GM12875 (cell line): Measurements from ENCODE around the gene FABP1.

Experiments used
- H3K4me3 ChIP-seq: one replicate; pipeline ENCODE4 v1.5.1; 2011; ENCODE audit warnings: low read depth, low read length, control low read depth
- TF ChIP-seq, protein P1 (sequence below): IDR thresholded peaks from 2 replicates; pipeline ENCODE4 v1.5.1; 2011; ENCODE audit warnings: low read depth, mild to moderate bottlenecking, control low read depth, inconsistent platforms, low read length, moderate library complexity, borderline replicate concordance; ENCODE audit not compliant: insufficient read depth

The FABP1 gene

DNA sequence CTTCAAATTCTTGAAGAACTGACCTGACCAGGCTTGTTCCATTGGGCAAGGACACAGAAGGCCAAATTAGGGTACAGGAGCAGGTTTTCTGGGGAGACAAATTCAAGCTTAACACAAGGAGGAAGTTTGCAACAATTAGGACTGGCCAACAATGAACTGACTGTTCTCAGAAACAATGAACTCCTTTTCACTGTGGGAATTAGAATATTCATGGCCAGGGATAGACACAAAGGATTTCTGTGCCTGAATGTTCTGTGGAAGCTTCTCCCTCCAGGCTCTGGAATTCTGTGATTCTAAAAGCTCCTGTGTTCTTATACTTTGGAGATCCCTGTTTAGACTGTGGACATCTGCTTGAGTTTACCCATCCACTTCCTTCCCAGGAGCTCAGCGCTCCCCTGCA lies 45.1 kb downstream of the FABP1 start:
- TF ChIP-seq, protein P1, sequence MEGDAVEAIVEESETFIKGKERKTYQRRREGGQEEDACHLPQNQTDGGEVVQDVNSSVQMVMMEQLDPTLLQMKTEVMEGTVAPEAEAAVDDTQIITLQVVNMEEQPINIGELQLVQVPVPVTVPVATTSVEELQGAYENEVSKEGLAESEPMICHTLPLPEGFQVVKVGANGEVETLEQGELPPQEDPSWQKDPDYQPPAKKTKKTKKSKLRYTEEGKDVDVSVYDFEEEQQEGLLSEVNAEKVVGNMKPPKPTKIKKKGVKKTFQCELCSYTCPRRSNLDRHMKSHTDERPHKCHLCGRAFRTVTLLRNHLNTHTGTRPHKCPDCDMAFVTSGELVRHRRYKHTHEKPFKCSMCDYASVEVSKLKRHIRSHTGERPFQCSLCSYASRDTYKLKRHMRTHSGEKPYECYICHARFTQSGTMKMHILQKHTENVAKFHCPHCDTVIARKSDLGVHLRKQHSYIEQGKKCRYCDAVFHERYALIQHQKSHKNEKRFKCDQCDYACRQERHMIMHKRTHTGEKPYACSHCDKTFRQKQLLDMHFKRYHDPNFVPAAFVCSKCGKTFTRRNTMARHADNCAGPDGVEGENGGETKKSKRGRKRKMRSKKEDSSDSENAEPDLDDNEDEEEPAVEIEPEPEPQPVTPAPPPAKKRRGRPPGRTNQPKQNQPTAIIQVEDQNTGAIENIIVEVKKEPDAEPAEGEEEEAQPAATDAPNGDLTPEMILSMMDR = no peak
- no peak overlapping the region for H3K4me3 ChIP-seq

DNA sequence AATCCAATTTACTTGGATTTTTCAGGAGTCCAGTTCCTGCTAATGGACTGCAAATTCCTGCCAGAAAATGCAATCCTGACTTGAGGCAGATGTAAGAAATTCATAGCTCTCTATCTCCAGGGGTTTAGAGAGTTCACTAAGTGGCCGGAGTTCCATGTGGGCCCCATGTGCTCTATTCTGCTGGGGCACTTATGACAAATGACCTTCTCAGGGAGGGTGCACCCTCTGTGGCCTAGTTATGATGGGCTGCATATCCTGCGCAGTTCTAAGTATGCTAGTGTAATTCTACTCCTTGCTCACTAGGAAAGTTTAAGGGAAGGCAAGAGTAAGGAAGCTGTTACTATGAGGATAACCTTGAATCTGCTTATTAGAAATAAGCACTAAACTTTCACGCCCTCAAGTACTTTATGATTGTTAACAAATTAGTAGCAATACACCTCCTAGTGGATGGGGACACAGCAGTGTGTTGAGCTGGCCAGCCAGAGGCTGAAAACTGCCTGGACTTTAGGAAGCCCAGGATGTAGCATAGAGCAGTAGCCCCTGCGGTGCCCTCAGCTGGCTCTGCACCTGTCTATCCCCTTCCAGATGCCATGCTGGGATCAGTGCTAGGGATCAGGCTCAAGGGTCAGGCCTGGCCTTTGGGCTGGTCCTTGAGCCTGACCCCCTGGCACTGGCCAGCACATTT lies 45.8 kb downstream of the FABP1 start:
- H3K4me3 ChIP-seq = no peak overlapping the region
- TF ChIP-seq, protein P1 = no peak

DNA sequence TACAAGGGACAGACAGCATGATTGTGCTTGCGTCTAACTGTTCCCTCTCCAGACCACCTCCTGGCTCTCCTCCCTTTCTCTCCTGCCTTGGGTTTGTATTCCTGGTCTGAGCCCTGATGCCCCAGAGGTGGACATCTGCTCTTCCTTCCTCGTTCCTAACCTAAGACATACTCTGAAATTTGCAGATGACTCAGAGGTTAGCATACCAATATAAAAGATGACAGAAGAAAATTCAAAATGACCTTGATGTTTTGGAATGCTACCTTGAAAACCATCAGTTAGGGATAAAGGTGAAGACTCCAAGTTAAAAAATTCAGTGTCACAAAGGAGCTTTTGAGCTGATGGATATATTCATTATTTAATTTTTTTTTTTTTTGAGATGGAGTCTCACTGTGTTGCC lies 47.3 kb downstream of the FABP1 start:
- TF ChIP-seq, protein P1 = no peak
- H3K4me3 ChIP-seq = no peak overlapping the region

DNA sequence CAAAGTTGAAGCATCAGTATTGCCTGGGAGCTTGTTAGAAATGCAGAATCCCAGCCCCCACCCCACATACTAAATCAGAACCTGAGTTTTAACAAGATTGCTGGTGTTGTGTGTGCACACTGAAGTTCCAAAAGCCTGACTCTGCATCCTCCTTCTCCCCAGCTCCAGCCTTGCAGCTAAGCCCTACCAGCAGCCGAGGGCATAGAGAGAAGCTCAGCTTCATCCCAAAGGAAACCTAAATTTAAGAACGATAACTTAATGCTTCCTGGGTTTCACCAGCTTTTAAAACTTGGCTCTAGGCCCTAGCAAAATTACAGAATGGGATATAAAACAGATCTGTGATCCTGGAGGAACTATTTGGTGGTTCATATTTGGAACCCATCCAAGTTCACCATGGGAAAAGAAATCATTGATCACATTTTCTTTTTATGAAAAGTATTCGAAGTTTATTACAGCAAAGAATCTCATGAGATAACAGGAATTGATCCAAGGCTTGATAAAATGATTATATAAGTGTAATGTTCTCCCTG lies 49.2 kb downstream of the FABP1 start:
- no peak overlapping the region for H3K4me3 ChIP-seq
- TF ChIP-seq, protein P1 = no peak

DNA sequence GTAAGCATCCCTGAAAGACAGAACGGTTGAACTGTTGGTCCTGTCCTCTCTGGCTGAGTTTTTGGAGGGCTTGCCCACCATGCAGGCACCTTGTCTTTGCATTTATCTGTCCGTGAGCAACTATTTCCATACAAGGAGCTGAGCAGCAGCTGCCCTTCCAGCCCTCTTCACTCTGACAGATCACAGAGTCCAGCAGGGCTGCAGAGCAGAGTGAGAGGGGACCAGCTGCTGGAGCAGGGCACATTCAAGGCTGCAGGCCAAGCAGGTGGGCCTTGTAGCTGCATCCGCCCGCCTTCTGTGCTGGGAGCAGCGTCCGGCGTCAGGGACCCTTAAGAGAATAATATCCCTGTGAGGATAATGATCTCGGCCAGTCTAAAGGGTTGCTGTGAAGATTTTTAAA lies 50.8 kb downstream of the FABP1 start:
- no peak overlapping the region for H3K4me3 ChIP-seq
- TF ChIP-seq, protein P1 = no peak

DNA sequence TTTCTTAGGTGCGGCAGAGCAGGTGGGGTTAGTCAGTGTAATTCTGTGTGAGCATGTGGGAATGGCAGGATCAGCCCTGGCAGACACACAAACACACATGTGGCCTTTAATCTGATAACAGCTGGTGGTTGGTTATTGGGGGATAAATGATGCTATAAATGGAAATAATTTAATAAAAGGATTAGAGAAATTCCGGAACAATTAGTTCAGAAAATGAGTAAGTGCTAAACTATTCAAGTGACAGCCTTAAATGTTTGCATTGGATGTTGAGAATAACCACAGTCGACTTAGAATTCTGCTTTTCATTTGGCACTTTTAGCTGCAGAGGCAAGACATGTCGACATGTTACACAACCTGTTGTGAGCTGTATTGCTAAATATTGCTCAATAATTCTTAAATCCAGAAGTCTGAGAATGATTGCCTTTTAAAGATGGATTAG lies 53.0 kb downstream of the FABP1 start:
- TF ChIP-seq, protein P1 = no peak
- H3K4me3 ChIP-seq = no peak overlapping the region

DNA sequence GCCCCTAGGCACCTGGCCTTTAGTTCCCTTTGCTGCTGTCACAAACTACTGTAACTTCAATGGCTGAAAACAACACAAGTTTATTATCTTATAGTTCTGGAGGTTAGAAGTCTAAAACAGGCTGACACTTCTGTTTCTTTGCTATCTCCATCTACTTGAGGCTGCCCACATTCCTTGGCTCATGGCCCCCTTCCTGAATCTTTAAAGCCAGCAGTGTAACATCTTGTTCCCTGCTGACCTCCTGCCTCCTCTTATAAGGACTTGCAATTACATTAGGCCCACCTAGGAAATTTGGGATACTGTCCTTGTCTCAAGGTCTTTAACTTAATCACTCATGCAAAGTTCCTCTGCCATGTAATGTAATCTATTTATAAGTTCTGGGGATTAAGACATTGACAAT lies 53.7 kb downstream of the FABP1 start:
- TF ChIP-seq, protein P1 = no peak

More for the DNA sequence above, 53.7 kb downstream of the FABP1 start:
- H3K4me3 ChIP-seq = no peak overlapping the region
